ENCODE measurements around the gene GCAT.
"Not testable (repeated sequence)": the region's sequence is repeated elsewhere in the genome, so short reads cannot be mapped to it uniquely, and the experiment has no call there.

GCAT gene

DNA sequence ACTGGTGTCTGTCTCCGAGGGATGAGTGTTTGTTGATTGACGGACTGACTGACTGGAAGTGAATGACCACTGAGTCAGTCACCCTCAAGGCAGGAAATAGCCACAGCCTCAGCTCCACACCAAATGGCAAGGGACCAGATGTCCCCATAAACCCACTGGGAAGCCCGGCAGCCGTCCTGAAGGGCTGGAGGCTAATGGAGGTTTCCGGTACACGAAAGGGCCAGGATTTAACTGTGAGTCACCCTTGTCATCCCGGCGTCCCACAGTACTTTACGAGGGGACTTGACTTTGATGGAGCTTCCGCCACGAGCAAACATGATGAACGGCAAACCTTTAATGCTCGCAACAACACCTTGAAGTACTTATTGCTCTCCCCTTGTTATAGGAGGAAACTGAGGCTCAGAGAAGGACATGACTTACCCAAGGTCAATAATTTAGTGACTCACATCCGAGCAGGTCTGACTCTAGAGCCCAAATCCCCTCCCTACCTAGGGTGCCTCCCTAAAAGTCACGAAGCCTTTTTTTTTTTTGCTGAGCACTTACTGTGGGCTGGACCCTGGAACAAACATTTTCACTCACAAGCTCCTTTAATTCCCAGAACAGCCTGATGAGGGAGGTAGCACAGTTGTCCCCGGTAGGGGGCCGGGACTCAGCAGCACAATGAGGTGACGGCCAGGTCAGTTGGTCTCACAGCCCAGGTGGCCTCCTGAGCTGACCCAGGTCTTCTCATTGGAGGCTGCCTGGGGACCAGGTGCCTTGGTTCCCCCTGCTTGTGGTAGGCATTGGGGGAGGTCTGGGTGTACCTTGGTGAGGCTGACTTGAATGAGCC, 25.2 kb upstream of the GCAT start:
- DNase-seq: no peak

DNA sequence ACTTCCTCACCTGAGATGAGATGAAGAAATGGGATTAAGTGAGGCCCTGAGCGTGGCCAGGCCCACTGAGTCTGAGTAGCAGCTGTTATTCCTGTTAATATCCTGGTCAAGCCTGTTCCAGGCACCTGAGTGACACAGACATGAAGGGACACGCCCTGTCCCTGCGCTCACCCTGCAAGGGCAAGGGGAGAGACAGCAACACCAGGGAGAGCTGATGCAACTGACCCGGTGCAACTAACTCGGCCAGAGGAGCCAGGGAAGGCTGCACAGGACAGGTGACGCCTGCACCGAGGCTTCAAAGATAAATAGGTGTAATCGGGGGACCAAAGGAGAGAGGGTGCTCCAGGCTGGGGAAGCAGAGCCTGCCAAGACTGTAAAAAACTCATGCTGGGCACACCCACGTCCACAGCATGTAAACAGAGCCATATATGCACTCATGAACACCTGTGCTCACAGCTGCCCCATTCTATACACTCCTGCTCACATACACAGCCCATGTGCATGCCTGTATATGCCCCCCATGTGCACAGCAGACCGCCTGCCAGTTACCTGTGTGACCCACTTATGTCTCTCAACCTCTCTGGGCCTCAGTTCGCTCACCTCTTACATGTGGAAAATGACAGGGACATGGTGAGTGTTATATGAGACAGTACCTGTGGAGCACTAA, 22.8 kb upstream of the GCAT start:
- no peak for DNase-seq

DNA sequence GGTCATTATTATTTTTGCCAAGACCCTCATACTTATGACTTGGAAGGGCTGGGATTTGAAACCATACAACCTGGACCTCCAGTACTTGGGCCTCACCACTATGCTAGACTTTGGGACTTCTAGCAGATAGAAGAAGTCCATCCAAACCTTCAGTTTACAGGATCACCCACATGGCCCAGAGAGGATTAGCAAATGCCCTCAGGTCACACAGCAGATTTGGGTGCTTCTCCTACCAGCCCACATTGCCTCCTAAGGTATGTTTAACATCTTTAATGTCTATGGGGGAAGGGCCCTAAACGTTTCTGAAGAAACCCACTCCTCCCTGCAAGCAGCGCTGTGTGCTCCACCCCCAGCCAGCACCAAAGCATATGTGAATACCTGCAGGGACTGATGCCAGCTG, 17.5 kb upstream of the GCAT start:
- DNase-seq: no peak

DNA sequence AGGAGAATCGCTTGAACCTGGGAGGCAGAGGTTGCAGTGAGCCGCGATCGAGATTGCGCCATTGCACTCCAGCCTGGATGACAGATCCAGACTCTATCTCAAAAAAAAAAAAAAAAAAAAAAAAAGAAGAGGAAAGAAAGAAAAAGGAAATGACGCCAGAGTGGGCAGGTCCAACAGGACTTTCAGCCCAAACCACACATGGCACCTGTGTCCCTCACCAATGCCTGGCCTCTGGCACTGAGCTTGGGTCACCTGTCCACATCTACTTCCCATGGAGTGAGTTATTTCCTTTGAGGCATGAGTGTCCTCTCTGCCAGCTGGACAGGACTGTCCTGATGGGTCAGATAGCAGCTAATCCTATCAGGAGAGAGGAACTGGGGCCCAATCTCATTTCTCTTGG, 15.2 kb upstream of the GCAT start:
- DNase-seq: no peak

DNA sequence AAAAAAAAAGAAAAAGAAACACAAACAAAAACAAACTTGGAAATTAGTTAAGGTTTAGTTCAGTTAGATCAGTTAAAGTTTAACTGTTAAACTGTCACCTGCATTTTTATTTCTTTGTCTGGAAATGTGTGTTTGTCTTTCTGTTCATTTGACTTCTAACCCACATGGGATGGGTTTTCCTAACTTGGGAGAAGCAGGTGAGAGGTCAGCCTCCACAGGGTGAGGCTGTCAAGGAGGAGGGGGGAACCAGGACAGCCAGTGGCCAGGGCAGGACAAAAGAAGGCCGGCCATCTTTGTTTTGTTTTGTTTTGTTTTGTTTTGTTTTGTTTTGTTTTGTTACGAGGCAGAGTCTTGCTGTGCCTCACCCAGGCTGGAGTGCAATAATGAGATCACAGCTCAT, 13.4 kb upstream of the GCAT start:
- no peak for DNase-seq

DNA sequence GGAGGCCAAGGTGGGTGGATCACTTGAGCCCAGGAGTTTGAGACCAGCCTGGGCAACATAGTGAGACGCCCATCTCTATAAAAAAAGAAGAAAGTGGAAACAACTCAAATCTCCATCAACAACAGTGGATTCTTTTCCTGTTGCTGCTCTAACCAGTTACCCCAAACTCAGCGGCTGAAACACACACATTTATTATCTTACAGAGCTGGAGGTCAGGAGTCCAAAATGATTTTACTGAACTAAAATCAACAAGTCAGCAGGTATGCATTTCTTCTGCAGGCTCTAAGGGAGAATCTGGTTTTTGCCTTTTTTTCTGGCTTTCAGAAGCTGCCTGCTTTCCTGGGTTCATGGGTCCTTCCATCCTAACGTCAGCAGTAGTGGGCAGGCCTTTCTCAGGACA, 11.7 kb upstream of the GCAT start:
- no peak for DNase-seq

DNA sequence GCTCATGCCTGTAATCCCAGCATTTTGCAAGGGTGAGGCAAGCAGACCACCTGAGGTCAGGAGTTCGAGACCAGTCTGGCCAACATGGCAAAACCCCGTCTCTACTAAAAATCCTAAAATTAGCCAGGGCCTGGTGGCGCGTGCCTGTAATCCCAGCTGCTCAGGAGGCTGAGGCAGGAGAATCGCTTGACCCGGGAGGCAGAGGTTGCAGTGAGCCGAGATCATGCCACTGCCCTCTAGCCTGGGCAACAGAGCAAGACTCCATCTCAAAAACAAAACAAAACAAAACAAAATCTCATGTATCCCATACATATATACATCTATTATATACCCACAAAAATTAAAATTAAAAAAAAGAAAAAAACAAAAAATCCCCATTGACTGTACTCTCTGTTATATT, 10.5 kb upstream of the GCAT start:
- DNase-seq: not testable (repeated sequence)

DNA sequence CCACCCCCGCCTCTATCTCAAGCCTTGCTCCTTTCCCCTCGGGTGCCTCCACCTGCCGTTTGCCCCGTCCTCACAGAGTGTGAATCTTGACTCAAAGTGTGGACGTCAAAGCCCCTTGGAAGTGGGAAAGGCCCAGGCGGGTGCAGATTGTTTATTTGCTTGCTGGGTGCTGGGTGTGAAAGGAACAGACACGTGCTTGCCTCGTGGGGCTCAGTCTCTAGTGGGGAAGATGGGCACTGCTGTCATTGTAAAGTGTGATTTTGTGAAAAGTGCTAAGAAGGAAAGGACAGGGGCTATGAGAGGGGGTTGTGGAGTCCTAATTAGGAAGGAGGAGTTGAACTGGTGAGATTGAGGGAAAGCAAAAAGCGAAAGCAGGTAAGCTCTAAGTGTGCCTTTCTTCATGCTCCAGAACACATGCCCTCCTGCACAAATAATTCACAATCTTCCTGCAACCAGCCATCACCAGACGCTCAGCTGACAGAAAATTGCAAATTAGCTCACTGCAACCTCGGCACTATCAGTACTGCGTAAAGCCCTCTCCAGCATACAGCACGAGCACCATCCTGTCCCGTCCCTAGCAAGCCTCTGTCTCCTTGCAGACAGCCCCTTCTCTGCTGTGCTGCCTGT, 9.7 kb upstream of the GCAT start:
- DNase-seq: no peak

DNA sequence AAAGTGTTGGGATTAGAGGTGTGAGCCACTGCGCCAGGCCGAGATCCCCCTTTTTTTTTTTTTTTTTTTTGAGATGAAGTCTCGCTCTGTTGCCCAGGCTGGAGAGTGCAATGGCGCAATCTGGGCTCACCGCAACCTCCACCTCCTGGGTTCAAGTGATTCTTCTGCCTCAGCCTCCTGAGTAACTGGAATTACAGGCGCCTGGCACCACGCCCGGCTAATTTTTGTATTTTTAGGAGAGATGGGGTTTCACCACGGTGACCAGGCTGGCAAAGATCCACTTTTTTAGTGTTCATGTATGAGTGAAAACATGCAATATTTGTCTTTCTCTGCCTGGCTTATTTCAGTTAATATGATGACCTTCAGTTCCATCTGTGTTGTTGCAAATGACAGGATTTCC, 7.8 kb upstream of the GCAT start:
- DNase-seq: not testable (repeated sequence)

DNA sequence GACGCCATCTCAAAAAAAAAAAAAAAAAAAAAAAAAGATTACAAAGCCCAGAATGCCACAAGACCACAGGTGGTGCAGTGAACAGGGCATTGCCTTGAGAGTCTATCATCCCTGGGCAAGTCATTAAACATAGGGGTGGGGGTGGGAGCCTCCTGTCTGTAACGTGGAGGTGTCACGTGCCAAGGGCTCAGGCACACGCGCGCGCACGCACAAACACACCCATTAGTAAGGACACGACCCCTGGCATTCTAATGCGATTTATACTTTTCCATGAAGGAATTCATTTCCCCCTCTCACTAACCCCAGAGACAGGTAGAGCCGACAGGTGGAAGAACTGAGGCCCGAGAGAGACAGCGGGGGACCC, 5.8 kb upstream of the GCAT start:
- DNase-seq: no peak

DNA sequence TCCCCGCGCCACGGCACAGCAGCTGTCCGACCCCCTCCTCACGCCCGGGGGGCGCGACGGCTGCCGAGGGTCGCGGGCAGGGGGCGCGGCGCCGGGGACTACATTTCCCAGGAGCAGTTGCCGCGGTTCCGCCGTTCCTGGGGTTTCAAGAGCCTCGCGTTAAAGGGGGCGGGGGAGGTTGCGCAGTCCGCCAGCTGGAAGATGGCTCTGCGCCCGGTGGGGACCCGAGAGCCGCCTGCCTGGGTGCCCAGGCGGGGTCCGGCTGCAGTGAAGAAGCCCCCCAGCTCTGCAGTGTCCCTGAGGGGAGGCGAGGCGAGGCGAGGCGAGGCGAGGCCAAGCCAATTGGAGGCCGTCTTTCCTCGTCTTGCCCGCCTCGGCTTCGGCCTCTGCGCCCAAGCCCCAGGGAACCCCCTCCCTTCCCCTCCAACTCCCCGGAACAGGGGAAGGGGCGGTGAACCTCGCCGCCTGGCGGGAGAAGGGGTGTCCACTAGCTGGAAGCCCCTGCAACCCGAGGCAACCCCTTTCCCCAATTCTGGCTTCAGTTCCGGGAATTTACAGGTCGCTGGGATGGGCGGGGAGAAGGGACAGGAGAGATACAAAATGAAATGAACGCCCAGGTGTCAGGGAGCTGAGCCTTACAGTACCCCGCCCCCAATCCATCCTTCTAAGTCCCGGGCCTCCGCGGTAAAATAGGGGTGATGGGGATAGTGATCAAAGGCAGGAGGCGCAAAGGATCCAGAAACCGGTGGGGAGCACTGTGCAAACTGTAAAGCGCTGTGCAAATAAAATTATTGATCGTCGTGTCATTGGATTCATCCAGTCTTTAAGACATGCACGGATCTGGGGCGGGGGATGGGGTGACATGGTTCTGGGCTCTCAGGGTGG, 5.2 kb upstream of the GCAT start:
- peak; percentile 58 for DNase-seq

DNA sequence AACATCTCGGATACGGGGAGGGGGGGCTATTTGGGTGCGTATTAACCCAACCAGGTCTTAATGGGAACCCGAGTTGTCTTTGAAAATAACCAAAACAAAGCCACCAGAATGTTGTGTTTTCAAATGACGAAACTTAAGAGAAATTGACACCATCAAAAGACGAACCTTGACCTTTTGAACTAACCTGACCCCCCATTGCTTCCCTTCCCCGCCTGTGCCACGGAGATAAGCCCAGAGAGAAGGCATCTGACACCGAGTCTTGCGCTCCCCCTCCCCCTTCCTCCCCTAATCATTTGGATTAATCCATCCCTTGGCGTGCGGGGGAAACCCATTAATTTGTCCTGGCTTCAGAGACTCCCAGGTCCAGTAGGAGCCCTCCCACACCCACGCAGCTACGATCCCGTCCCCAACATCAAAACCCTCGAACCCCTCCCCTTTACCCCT, 4.5 kb upstream of the GCAT start:
- peak; percentile 36 for DNase-seq

DNA sequence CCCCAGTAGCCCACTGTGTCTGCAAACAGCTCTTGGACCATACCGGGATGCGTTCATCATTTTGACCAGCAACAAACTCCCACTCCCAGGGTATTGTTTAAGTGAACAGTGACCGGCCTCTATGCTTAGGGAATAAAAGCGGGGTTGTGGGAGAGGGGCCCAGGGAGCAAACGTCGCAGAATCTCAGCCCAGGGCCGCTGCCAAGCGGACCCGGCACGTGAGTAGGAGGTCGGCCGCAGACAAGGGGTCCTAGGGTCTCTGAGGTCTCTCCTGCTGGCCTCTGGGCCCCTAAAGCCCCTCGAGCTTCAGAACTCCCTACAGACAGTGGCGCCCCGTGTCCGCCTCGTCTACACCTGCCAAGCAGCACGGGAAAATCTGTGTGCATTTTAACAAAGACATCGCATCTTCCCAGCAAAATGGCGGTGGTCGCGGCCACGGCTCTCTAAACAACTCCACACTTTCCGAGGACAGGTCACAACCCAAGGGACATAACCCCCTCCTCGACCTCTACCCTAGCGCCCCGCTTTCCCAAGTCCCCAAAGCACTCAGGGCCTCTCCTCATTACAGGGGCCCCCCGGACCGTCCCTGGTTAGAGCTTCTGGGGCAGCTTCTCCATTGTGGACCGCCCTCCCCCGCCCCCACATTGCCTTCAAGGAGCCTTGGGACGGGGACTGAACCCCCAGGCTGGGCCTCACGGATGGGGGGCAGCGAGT, 3.9 kb upstream of the GCAT start:
- no peak for DNase-seq

DNA sequence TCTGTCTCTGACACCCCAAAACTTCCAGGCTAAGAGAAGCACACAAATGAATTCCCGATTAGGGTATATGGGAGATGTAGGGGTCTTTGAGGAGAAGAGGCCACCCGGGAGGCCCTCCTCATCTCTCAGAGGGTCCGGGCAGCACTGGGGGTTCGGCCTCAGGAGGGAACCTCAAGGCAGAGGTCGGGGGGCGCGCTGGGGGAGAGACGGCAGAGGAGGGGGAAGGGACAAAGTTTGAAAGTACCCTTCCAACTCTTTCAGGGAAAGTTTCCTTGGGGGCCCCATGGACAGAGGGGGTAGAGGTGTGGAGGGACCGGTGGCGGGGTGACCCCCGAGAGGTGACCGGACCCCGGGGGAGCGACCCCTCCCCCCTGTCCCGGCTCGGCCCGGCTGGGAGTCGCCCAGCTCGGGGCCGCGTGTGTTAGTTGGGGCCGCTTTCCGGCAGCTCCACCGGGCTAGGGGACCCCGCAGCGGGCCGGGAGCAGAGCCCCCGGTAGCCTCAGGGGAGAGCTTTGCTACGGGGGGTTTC, 3.3 kb upstream of the GCAT start:
- DNase-seq: no peak

DNA sequence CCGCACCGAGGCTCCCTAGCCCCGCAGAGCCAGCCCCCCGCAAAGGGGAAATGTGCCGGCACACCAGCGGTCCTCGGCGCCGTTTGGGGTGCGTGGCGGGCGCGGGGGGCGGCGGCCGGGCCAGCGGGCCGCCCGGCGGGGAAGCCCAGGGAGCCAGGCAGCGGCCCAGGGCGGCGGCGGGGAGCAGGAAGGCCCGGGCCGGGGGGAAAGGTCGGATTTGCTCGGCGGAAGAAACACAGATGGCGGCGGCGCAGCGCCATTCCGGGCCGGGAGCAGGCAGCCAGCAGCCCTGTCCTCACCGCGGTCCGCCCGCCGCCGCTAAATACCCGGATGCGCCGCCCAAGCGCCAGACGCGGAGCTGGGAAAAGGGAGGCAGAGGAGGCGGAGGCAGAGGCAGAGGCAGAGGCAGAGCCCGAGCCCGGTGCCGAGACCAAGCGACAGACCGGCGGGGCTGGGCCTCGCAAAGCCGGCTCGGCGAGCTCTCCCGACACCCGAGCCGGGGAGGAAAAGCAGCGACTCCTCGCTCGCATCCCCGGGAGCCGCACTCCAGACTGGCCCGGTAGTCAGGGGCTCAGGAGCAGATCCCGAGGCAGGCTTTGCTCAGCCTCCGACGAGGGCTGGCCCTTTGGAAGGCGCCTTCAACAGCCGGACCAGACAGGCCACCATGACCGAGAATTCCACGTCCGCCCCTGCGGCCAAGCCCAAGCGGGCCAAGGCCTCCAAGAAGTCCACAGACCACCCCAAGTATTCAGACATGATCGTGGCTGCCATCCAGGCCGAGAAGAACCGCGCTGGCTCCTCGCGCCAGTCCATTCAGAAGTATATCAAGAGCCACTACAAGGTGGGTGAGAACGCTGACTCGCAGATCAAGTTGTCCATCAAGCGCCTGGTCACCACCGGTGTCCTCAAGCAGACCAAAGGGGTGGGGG, 2.6 kb upstream of the GCAT start:
- DNase-seq: peak; percentile 73

DNA sequence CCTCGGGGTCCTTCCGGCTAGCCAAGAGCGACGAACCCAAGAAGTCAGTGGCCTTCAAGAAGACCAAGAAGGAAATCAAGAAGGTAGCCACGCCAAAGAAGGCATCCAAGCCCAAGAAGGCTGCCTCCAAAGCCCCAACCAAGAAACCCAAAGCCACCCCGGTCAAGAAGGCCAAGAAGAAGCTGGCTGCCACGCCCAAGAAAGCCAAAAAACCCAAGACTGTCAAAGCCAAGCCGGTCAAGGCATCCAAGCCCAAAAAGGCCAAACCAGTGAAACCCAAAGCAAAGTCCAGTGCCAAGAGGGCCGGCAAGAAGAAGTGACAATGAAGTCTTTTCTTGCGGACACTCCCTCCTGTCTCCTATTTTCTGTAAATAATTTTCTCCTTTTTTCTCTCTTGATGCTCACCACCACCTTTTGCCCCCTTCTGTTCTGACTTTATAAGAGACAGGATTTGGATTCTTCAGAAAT, 1.9 kb upstream of the GCAT start:
- DNase-seq: no peak

DNA sequence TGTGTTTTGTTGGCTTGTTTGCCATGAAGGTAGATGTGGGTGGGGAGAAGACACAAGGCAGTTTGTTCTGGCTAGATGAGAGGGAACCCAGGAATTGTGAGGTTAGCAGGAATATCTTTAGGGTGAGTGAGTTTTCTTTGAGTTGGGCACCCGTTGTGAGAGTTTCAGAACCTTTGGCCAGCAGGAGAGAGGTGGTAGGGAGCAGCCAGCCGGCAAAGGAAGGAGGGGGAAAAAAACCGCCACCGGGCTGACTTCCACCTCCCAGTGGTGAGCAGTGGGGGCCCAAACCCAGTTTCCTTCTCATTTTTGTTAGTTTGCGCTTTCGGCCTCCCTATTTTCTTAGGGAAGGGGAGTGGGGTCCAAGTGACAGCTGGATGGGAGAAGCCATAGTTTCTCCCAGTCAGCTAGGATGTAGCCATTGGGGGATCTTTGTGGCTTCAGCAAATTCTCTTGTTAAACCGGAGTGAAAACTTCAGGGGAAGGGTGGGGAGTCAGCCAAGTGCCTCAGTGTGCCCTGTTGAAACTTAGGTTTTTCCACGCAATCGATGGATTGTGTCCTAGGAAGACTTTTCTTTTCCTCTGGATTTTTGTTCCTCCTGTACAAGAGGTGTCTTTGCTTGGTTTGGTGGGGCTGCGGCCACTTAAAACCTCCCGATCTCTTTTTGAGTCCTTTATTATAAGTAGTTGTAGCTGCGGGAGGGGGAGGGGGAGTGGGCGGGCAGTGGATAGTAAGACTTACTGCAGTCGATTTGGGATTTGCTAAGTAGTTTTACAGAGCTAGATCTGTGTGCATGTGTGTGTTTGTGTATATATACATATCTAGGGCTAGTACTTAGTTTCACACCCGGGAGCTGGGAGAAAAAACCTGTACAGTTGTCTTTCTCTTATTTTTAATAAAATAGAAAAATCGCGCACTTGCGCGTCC, 1.1 kb upstream of the GCAT start:
- DNase-seq: no peak

DNA sequence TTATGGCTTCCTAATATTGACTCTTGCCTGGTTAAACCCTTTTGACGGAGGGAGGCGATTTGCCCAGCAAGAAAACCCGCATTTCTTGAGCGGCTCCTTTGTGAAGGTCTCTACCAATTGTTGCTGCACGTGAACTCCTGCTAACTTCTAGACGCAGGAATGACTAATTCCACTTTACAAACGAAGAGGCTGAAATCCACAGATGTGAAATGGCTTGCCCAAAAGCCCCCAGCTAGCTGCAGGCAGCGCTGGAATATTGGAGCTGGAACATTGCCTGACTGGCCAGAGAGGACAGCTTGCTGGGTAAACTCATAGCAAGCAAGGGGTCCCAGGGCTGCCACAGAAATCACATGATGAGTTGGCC, 542 bp downstream of the GCAT start:
- no peak for DNase-seq

DNA sequence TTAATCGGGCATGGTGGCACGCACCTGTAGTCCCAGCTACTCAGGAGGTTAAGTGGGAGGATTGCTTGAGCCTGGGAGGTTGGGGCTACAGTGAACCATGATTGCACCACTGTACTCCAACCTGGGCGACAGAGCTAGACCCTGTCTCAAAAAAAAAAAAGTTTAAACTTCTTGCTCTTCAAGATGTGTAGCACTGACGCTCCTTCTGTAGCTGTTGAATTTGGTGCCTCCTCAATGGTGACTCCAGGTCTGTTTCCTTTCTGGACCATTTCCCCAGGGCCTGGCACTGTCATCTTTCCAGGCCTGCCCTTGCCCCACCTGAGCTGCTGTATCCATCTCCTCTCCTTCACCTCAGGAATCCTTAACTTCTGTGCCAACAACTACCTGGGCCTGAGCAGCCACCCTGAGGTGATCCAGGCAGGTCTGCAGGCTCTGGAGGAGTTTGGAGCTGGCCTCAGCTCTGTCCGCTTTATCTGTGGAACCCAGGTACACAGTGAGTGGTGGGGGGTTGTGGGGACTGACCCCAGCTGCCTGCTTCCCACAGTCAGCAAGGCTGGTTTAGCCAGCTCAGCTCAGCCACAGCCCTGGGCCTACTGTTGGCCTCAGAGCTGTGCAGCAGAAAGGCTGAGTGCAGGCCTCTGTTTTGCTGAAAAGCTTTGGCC, 2.1 kb downstream of the GCAT start:
- DNase-seq: no peak
